WTC11 (cell line): ENCODE measurements around the gene KBTBD7. TPM values are rescaled to one million over a fixed set of nuclear protein-coding genes. Genes with fewer than 3 reads are reported as not detected.

ENCODE experiments used
- ATAC-seq: fragments of 200-7000 bp; cut with Tn5 transposase; 2 replicates; pipeline ENCODE4 v1.10.0; 2021; ENCODE audit warnings: mild to moderate bottlenecking, moderate library complexity
- CTCF ChIA-PET: fragments of 300-600 bp; sonication (Branson Sonifier 250); formaldehyde crosslinking; loops from one replicate; lab custom pipeline; 2021; ENCODE audit warnings: antibody characterized with exemption; lab: Charles Lee
- POLR2A ChIA-PET: fragments of 350-600 bp; sonication (Branson Sonifier 250); formaldehyde crosslinking; loops from one replicate; lab custom pipeline; 2021; ENCODE audit warnings: antibody characterized with exemption; lab: Charles Lee
- DNase-seq: peaks from one replicate; pipeline ENCODE4 v3.0.0; 2021; ENCODE audit warnings: low spot score
- H3K27ac Mint-ChIP-seq: 2 replicates; pipeline ENCODE4 v1.8.0; 2021; ENCODE audit warnings: mixed read lengths
- H3K27me3 Mint-ChIP-seq: 2 replicates; pipeline ENCODE4 v1.8.0; 2021; ENCODE audit warnings: low read depth, mild to moderate bottlenecking, moderate library complexity, mixed read lengths
- H3K36me3 Mint-ChIP-seq: 2 replicates; pipeline ENCODE4 v1.8.0; 2021; ENCODE audit warnings: mixed read lengths
- H3K4me1 Mint-ChIP-seq: 2 replicates; pipeline ENCODE4 v1.8.0; 2022; ENCODE audit warnings: mixed read lengths
- H3K4me3 Mint-ChIP-seq: 2 replicates; pipeline ENCODE4 v1.8.0; 2021; ENCODE audit warnings: mild to moderate bottlenecking, moderate library complexity, mixed read lengths
- H3K9me3 Mint-ChIP-seq: 2 replicates; pipeline ENCODE4 v1.8.0; 2021; ENCODE audit warnings: mixed read lengths
- ATF1 ChIP-seq: sonication (generic); formaldehyde crosslinking; IDR thresholded peaks from 2 replicates; pipeline ENCODE4 v1.8.1; 2023; ENCODE audit warnings: mild to moderate bottlenecking, moderate library complexity, missing genetic modification reagents
- EMX1 ChIP-seq: fragments of 250-450 bp; sonication (Bioruptor Pico); IDR thresholded peaks from 2 replicates; pipeline ENCODE4 v1.8.0; 2021; ENCODE audit warnings: mild to moderate bottlenecking
- FOXJ3 ChIP-seq: sonication (generic); formaldehyde crosslinking; IDR thresholded peaks from 2 replicates; pipeline ENCODE4 v1.9.0; 2021; ENCODE audit warnings: missing genetic modification reagents, mild to moderate bottlenecking, borderline replicate concordance
- GRHL2 ChIP-seq: fragments of 250-450 bp; sonication (Bioruptor Pico); IDR thresholded peaks from 2 replicates; pipeline ENCODE4 v1.8.0; 2022; ENCODE audit warnings: mild to moderate bottlenecking, moderate library complexity; ENCODE audit not compliant: insufficient replicate concordance, severe bottlenecking
- MXD4 ChIP-seq: fragments of 250-450 bp; sonication (Bioruptor Pico); IDR thresholded peaks from 2 replicates; pipeline ENCODE4 v1.8.0; 2021; ENCODE audit warnings: mild to moderate bottlenecking, moderate library complexity, borderline replicate concordance
- NR3C1 ChIP-seq: sonication (generic); formaldehyde crosslinking; conservative IDR thresholded peaks from 2 replicates; pipeline ENCODE4 v1.8.1; 2023; ENCODE audit warnings: low read depth, mild to moderate bottlenecking, missing genetic modification reagents
- SP1 ChIP-seq: sonication (generic); formaldehyde crosslinking; conservative IDR thresholded peaks from 2 replicates; pipeline ENCODE4 v1.8.1; 2022; ENCODE audit warnings: missing genetic modification reagents
- ZBTB21 ChIP-seq: sonication (generic); formaldehyde crosslinking; IDR thresholded peaks from 2 replicates; pipeline ENCODE4 v1.8.1; 2023; ENCODE audit warnings: mild to moderate bottlenecking, missing genetic modification reagents, borderline replicate concordance
- ZNF121 ChIP-seq: sonication (generic); formaldehyde crosslinking; IDR thresholded peaks from 2 replicates; pipeline ENCODE4 v1.8.0; 2023; ENCODE audit warnings: missing genetic modification reagents
- ZNF416 ChIP-seq: fragments of 250-450 bp; sonication (Bioruptor Pico); IDR thresholded peaks from 2 replicates; pipeline ENCODE4 v1.9.0; 2021; ENCODE audit warnings: mild to moderate bottlenecking, inconsistent platforms
- total RNA-seq: library from RNA; stranded (reverse); gene quantifications from 3 replicates; pipeline ENCODE4 v1.2.3, GENCODE V29; 2021
- TF ChIP-seq, protein P1 (sequence below): fragments of 250-450 bp; sonication (Bioruptor Pico); conservative IDR thresholded peaks from 2 replicates; pipeline ENCODE4 v1.9.0; 2021; ENCODE audit warnings: mild to moderate bottlenecking
- TF ChIP-seq, protein P2 (sequence below): sonication (generic); formaldehyde crosslinking; IDR thresholded peaks from 2 replicates; pipeline ENCODE4 v1.8.1; 2022; ENCODE audit warnings: low read depth, missing genetic modification reagents, borderline replicate concordance
- TF ChIP-seq, protein P3 (sequence below): sonication (generic); formaldehyde crosslinking; conservative IDR thresholded peaks from 2 replicates; pipeline ENCODE4 v1.8.1; 2023; ENCODE audit warnings: mild to moderate bottlenecking, low read depth, missing genetic modification reagents, moderate library complexity
- TF ChIP-seq, protein P4 (sequence below): sonication (generic); formaldehyde crosslinking; IDR thresholded peaks from 2 replicates; pipeline ENCODE4 v1.8.1; 2022; ENCODE audit warnings: low read depth, mild to moderate bottlenecking, moderate library complexity, missing genetic modification reagents, borderline replicate concordance
- TF ChIP-seq, protein P5 (sequence below): sonication (generic); formaldehyde crosslinking; IDR thresholded peaks from 2 replicates; pipeline ENCODE4 v1.8.0; 2022; ENCODE audit warnings: mild to moderate bottlenecking, missing genetic modification reagents
- TF ChIP-seq, protein P6 (sequence below): fragments of 250-450 bp; sonication (Bioruptor Pico); IDR thresholded peaks from 2 replicates; pipeline ENCODE4 v1.9.0; 2021; ENCODE audit warnings: mild to moderate bottlenecking, borderline replicate concordance

The KBTBD7 gene
- total RNA-seq, 1 experiment from 2014 or later, result 15.7 TPM

DNA sequence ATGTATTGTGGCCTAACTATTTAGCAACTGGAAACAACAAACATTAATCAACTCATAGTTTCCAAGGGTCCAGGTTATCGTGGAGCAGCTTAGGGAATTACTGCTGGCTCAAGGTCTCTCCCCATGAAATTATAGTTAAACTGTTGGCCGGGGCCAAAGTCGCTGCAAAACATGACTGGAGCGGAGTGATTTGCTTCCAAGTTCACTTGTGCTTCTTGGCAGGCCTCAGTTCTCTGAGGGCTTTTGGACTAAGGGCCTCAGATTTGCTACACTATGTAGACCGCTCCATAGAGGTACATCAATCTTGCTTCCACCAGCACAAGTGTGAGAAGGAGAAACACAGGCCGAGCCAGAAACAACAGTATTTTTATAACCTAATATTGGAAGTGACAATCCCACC lies 9.4 kb upstream of the KBTBD7 start:
- peaks cover 17% of the 10 kb centered on the region for H3K9me3 Mint-ChIP-seq
- no peaks in the 10 kb centered on the region for H3K27me3 Mint-ChIP-seq
- H3K27ac Mint-ChIP-seq, result no peak overlapping the region
- DNase-seq (no peak), ATAC-seq (no peak)
- CTCF ChIA-PET, result no interaction called here
- POLR2A ChIA-PET, result no interaction called here
- H3K36me3 Mint-ChIP-seq, result no peaks in the 10 kb centered on the region
- 0 out of 2 replicates have a peak, but pooled peaks cover 2% of the 10 kb centered on the region for H3K4me1 Mint-ChIP-seq
- no peak overlapping the region for H3K4me3 Mint-ChIP-seq
- TF ChIP-seq, protein P1, sequence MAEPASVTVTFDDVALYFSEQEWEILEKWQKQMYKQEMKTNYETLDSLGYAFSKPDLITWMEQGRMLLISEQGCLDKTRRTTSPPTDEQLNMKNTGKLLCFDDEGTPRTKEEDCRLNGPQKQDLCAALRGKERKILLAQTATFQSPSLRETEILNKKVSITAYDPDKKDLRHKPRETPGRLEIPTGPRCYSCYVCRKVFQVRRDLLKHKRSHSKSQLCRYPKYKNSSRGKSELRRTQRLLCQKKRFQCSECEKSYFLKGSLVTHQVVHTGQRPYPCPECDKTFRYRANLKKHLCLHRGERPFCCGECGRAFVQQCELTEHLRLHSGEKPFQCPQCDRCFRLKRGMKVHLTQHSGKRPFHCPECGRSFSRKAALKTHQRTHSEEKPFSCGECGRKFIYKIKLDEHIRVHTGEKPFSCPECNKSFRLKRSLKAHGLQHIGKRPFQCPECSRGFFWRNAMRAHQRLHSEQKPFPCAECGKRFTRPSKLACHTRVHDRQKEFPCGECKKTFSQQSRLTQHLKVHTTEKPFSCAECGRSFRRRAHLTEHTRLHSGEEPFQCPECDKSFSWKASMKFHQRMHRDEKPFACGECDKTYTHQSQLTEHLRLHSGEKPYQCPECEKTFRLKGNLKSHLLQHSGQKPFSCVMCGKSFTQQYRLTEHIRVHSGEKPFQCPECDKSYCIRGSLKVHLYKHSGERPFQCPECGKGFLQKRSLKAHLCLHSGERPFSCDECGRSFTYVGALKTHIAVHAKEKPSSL (CRISPR knock-in tag), result no peak
- TF ChIP-seq, protein P2, sequence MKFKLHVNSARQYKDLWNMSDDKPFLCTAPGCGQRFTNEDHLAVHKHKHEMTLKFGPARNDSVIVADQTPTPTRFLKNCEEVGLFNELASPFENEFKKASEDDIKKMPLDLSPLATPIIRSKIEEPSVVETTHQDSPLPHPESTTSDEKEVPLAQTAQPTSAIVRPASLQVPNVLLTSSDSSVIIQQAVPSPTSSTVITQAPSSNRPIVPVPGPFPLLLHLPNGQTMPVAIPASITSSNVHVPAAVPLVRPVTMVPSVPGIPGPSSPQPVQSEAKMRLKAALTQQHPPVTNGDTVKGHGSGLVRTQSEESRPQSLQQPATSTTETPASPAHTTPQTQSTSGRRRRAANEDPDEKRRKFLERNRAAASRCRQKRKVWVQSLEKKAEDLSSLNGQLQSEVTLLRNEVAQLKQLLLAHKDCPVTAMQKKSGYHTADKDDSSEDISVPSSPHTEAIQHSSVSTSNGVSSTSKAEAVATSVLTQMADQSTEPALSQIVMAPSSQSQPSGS, result no peak
- TF ChIP-seq ZBTB21 (CRISPR knock-in tag) (no peak), ATF1 (CRISPR knock-in tag) (no peak), EMX1 (no peak)
- TF ChIP-seq, protein P3, sequence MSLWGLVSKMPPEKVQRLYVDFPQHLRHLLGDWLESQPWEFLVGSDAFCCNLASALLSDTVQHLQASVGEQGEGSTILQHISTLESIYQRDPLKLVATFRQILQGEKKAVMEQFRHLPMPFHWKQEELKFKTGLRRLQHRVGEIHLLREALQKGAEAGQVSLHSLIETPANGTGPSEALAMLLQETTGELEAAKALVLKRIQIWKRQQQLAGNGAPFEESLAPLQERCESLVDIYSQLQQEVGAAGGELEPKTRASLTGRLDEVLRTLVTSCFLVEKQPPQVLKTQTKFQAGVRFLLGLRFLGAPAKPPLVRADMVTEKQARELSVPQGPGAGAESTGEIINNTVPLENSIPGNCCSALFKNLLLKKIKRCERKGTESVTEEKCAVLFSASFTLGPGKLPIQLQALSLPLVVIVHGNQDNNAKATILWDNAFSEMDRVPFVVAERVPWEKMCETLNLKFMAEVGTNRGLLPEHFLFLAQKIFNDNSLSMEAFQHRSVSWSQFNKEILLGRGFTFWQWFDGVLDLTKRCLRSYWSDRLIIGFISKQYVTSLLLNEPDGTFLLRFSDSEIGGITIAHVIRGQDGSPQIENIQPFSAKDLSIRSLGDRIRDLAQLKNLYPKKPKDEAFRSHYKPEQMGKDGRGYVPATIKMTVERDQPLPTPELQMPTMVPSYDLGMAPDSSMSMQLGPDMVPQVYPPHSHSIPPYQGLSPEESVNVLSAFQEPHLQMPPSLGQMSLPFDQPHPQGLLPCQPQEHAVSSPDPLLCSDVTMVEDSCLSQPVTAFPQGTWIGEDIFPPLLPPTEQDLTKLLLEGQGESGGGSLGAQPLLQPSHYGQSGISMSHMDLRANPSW (CRISPR knock-in tag), result no peak

DNA sequence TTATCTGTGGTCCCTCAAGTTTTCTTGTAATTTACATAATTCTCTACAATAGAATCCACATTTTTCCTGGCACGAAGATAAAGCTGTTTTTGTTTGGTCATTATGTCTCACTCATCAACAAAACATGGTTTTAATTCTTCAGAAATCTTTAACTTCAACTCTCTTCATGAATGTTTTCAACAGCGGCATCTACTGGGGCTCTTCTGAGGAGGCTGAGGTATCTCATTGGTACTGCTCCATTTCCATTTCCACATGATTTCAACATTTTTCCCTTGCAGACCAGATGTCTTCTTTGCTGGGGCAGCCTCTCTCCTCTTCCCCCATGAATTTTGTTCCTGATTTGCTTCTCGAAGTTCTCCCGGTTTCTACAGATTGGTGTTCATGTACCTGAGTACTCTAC lies 5.8 kb upstream of the KBTBD7 start:
- DNase-seq (no peak), ATAC-seq (no peak)
- ChIA-PET POLR2A (no interaction called here), CTCF (no interaction called here)
- Mint-ChIP-seq H3K27ac (no peak overlapping the region), H3K4me1 (0 out of 2 replicates have a peak, but pooled peaks cover 2% of the 10 kb centered on the region), H3K27me3 (no peaks in the 10 kb centered on the region), H3K9me3 (no peaks in the 10 kb centered on the region), H3K4me3 (no peak overlapping the region), H3K36me3 (no peaks in the 10 kb centered on the region)
- TF ChIP-seq ATF1 (CRISPR knock-in tag) (no peak), ZNF416 (CRISPR knock-in tag) (no peak), ZNF121 (CRISPR knock-in tag) (no peak), GRHL2 (CRISPR knock-in tag) (no peak), FOXJ3 (CRISPR knock-in tag) (no peak), NR3C1 (CRISPR knock-in tag) (no peak), SP1 (no peak), MXD4 (CRISPR knock-in tag) (no peak)
- TF ChIP-seq, protein P4, sequence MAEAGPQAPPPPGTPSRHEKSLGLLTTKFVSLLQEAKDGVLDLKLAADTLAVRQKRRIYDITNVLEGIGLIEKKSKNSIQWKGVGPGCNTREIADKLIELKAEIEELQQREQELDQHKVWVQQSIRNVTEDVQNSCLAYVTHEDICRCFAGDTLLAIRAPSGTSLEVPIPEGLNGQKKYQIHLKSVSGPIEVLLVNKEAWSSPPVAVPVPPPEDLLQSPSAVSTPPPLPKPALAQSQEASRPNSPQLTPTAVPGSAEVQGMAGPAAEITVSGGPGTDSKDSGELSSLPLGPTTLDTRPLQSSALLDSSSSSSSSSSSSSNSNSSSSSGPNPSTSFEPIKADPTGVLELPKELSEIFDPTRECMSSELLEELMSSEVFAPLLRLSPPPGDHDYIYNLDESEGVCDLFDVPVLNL, result no peak
- TF ChIP-seq, protein P5, sequence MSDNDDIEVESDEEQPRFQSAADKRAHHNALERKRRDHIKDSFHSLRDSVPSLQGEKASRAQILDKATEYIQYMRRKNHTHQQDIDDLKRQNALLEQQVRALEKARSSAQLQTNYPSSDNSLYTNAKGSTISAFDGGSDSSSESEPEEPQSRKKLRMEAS (CRISPR knock-in tag), result no peak
- TF ChIP-seq, protein P1 (CRISPR knock-in tag), result no peak
- TF ChIP-seq, protein P6, sequence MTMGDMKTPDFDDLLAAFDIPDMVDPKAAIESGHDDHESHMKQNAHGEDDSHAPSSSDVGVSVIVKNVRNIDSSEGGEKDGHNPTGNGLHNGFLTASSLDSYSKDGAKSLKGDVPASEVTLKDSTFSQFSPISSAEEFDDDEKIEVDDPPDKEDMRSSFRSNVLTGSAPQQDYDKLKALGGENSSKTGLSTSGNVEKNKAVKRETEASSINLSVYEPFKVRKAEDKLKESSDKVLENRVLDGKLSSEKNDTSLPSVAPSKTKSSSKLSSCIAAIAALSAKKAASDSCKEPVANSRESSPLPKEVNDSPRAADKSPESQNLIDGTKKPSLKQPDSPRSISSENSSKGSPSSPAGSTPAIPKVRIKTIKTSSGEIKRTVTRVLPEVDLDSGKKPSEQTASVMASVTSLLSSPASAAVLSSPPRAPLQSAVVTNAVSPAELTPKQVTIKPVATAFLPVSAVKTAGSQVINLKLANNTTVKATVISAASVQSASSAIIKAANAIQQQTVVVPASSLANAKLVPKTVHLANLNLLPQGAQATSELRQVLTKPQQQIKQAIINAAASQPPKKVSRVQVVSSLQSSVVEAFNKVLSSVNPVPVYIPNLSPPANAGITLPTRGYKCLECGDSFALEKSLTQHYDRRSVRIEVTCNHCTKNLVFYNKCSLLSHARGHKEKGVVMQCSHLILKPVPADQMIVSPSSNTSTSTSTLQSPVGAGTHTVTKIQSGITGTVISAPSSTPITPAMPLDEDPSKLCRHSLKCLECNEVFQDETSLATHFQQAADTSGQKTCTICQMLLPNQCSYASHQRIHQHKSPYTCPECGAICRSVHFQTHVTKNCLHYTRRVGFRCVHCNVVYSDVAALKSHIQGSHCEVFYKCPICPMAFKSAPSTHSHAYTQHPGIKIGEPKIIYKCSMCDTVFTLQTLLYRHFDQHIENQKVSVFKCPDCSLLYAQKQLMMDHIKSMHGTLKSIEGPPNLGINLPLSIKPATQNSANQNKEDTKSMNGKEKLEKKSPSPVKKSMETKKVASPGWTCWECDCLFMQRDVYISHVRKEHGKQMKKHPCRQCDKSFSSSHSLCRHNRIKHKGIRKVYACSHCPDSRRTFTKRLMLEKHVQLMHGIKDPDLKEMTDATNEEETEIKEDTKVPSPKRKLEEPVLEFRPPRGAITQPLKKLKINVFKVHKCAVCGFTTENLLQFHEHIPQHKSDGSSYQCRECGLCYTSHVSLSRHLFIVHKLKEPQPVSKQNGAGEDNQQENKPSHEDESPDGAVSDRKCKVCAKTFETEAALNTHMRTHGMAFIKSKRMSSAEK (CRISPR knock-in tag), result no peak
